HG02885 (cell line): ENCODE data around the gene MEF2C.

Source experiments
- ATAC-seq: cut with Tn5 transposase; IDR thresholded peaks from one replicate; pipeline ENCODE4 v1.9.1; 2021; ENCODE audit warnings: mild to moderate bottlenecking; ENCODE audit not compliant: unreplicated experiment, poor library complexity

Gene MEF2C

GRCh38 chr5:88889189-88890069 is 6.4 kb upstream of the MEF2C start:
- peak; percentile 41 for ATAC-seq

GRCh38 chr5:88888848-88889188 is 5.8 kb upstream of the MEF2C start:
- ATAC-seq, result peak; percentile 4

- ATAC-seq, result no peak
Measured at GRCh38 chr5:88888291-88888690, 5.3 kb upstream of the MEF2C start.

GRCh38 chr5:88887342-88887741 is 4.4 kb upstream of the MEF2C start:
- ATAC-seq, result no peak

- ATAC-seq, result peak; percentile 29
Measured at GRCh38 chr5:88886746-88887341, 3.9 kb upstream of the MEF2C start.

- no peak for ATAC-seq
Measured at GRCh38 chr5:88886252-88886651, 3.3 kb upstream of the MEF2C start.

GRCh38 chr5:88885002-88885401 is 2.0 kb upstream of the MEF2C start:
- ATAC-seq, result no peak

GRCh38 chr5:88884608-88884877 is 1.6 kb upstream of the MEF2C start:
- ATAC-seq, result no peak

- ATAC-seq, result peak; percentile 22
Measured at GRCh38 chr5:88883836-88884607, 1.0 kb upstream of the MEF2C start.

- no peak for ATAC-seq
Measured at GRCh38 chr5:88882276-88883038, 527 bp downstream of the MEF2C start.

- ATAC-seq, result peak; percentile 34
Measured at GRCh38 chr5:88881571-88881971, 1.4 kb downstream of the MEF2C start.

GRCh38 chr5:88880201-88880600 is 2.8 kb downstream of the MEF2C start:
- ATAC-seq, result no peak

GRCh38 chr5:88879724-88880123 is 3.3 kb downstream of the MEF2C start:
- no peak for ATAC-seq

- no peak for ATAC-seq
Measured at GRCh38 chr5:88878976-88879375, 4.0 kb downstream of the MEF2C start.

GRCh38 chr5:88877826-88878225 is 5.2 kb downstream of the MEF2C start:
- no peak for ATAC-seq

- no peak for ATAC-seq
Measured at GRCh38 chr5:88876714-88877113, 6.3 kb downstream of the MEF2C start.

GRCh38 chr5:88875341-88876234 is 7.4 kb downstream of the MEF2C start:
- peak; percentile 57 for ATAC-seq

- ATAC-seq, result no peak
Measured at GRCh38 chr5:88873447-88873846, 9.5 kb downstream of the MEF2C start.

GRCh38 chr5:88872971-88873370 is 10.0 kb downstream of the MEF2C start:
- ATAC-seq, result no peak

GRCh38 chr5:88870285-88870684 is 12.7 kb downstream of the MEF2C start:
- ATAC-seq, result no peak
